Stomach (tissue), 9 donors: ENCODE results near the gene NGB. TPM values are rescaled to one million over a fixed set of nuclear protein-coding genes. Genes with fewer than 3 reads are reported as not detected.

ENCODE experiments used
- DNase-seq, 2 donors: peaks; one replicate each; pipeline versions ENCODE4 v3.0.0 to v3.0.0-alpha.2; 2013 to 2019
- H3K27ac ChIP-seq, 5 donors: fragments of 200-600 bp in 4 of 5; sonication (generic) in 4 of 5; one replicate each; pipeline ENCODE4 v1.5.1; 2013 to 2019; ENCODE audit warnings: mild to moderate bottlenecking in 1 of 5, moderate library complexity in 1 of 5
- H3K27me3 ChIP-seq, 3 donors: fragments of 200-600 bp; sonication (generic); one replicate each; pipeline ENCODE4 v1.5.1; 2017 to 2019; ENCODE audit warnings: mixed run types in 1 of 3
- H3K36me3 ChIP-seq, 4 donors: fragments of 200-600 bp; sonication (generic); 1 replicate in 3 of 4; 2 replicates in 1 of 4; pipeline ENCODE4 v1.5.1; 2016 to 2019
- H3K4me1 ChIP-seq, 4 donors: fragments of 200-600 bp; sonication (generic); one replicate each; pipeline ENCODE4 v1.5.1; 2016 to 2019
- H3K4me3 ChIP-seq, 4 donors: fragments of 200-600 bp; sonication (generic) in 3 of 4; one replicate each; pipeline ENCODE4 v1.5.1; 2016 to 2019; ENCODE audit warnings: mild to moderate bottlenecking in 1 of 4
- H3K9me3 ChIP-seq, 4 donors: fragments of 200-600 bp; sonication (generic); one replicate each; pipeline ENCODE4 v1.5.1; 2016 to 2019
- CTCF ChIP-seq, 7 experiments: fragments of 450-650 bp in 4 of 7; fragments of 200-600 bp in 3 of 7; sonication (generic) in 3 of 7; IDR thresholded peaks; one replicate each; pipeline ENCODE4 v1.5.1; 2016 to 2019; ENCODE audit warnings: antibody characterized with exemption in 7 of 7, control low read depth in 2 of 7, mild to moderate bottlenecking in 1 of 7
- EP300 ChIP-seq: sonication (generic); formaldehyde crosslinking; IDR thresholded peaks from one replicate; pipeline ENCODE4 v1.6.1; 2017; ENCODE audit warnings: antibody characterized with exemption
- POLR2A ChIP-seq, 4 donors: fragments of 450-650 bp; IDR thresholded peaks; one replicate each; pipeline ENCODE4 v1.6.1; 2016; ENCODE audit warnings: antibody characterized with exemption in 4 of 4, control low read depth in 2 of 4, mild to moderate bottlenecking in 1 of 4, moderate library complexity in 1 of 4
- POLR2AphosphoS5 ChIP-seq, 3 donors: sonication (generic); formaldehyde crosslinking; IDR thresholded peaks; one replicate each; pipeline ENCODE4 v1.6.1; 2016; ENCODE audit warnings: antibody characterized with exemption in 3 of 3
- WGBS, 5 donors: extraction: QIAGEN DNeasy Blood & Tissue Kit in 3 of 5; methylation state at CpG; one replicate each; pipeline versions ENCODE4 v1.1.5 to v1.1.7; 2013 to 2018; 5-methylcytosine and 5-hydroxymethylcytosine counted together
- intact Hi-C: fragments of 100-400 bp; cut with DNase I; formaldehyde crosslinking; loops from one replicate; pipeline ENCODE4 v1.15.1; 2023; ENCODE audit warnings: low total_unique reads
- polyA plus RNA-seq, 3 donors: library from polyadenylated mRNA; stranded (reverse); fragments of 200-250 nt; gene quantifications; one replicate each; pipeline ENCODE4 v1.2.3, GENCODE V29; 2013
- total RNA-seq, 5 donors: library from RNA; depleted of rRNA; stranded (reverse); fragments of >200 nt; gene quantifications; one replicate each; pipeline versions ENCODE4 v1.1.0 to v1.2.3, GENCODE V29; 2014 to 2016
- donor health status: healthy with polysubstance abuse.
- donor health status: Bipolar disorder and iron deficiency.
- donor health status: healthy.

Gene NGB
- total and polyA plus RNA-seq, 8 donors = 0.18 to 47.2 (median 1.8) TPM; not detected in 3

GRCh38 chr14:77264466-77265186 lies 6.4 kb downstream of the NGB start:
- no peak for DNase-seq
- Histone ChIP-seq H3K36me3 (no peaks in the 10 kb centered on the region), H3K9me3 (peaks cover 0 to 17% (median 14%) of the 10 kb centered on the region in 4 donors), H3K27ac (no peak overlapping the region), H3K4me3 (no peak overlapping the region), H3K4me1 (no peaks in the 10 kb centered on the region), H3K27me3 (peaks cover 0 to 49% (median 15%) of the 10 kb centered on the region in 3 donors)
- 76 to 81% (median 79%) methylated on average over 9 to 16 of the region's 16 CpGs for WGBS, 5 donors
- TF ChIP-seq POLR2AphosphoS5 (IDR thresholded peaks at IDR 0.05) (no peak), CTCF (IDR thresholded peaks at IDR 0.05) (no peak), EP300 (no peak), POLR2A (IDR thresholded peaks at IDR 0.05) (no peak)
- intact Hi-C loops = no loop called here

GRCh38 chr14:77260631-77261030 lies 10.4 kb downstream of the NGB start:
- H3K27ac ChIP-seq = no peak overlapping the region
- WGBS, 5 donors = 32 to 37% (median 36%) methylated on average over 7 to 10 of the region's 10 CpGs
- TF ChIP-seq EP300 = no peak
- TF ChIP-seq CTCF (IDR thresholded peaks at IDR 0.05) = no peak
- no peak for TF ChIP-seq POLR2A (IDR thresholded peaks at IDR 0.05)
- no peak for TF ChIP-seq POLR2AphosphoS5 (IDR thresholded peaks at IDR 0.05)
- no peaks in the 10 kb centered on the region for H3K9me3 ChIP-seq
- no peaks in the 10 kb centered on the region for H3K4me1 ChIP-seq
- intact Hi-C loops = no loop called here
- H3K4me3 ChIP-seq = no peak overlapping the region
- DNase-seq = peak in 1 of 2 donors; percentile 62
- H3K27me3 ChIP-seq = peaks cover 0 to 38% (median 3%) of the 10 kb centered on the region in 3 donors
- no peaks in the 10 kb centered on the region for H3K36me3 ChIP-seq

GRCh38 chr14:77260199-77260598 lies 10.8 kb downstream of the NGB start:
- TF ChIP-seq POLR2AphosphoS5 (IDR thresholded peaks at IDR 0.05) (no peak), CTCF (IDR thresholded peaks at IDR 0.05) (no peak), EP300 (no peak), POLR2A (IDR thresholded peaks at IDR 0.05) (no peak)
- intact Hi-C loops = no loop called here
- Histone ChIP-seq H3K36me3 (no peaks in the 10 kb centered on the region), H3K27ac (no peak overlapping the region), H3K27me3 (peaks cover 0 to 38% (median 3%) of the 10 kb centered on the region in 3 donors), H3K9me3 (no peaks in the 10 kb centered on the region), H3K4me3 (no peak overlapping the region), H3K4me1 (no peaks in the 10 kb centered on the region)
- DNase-seq = no peak
- WGBS, 5 donors = 78 to 90% (median 86%) methylated on average over 10 to 11 of the region's 11 CpGs

GRCh38 chr14:77259025-77259715 lies 11.8 kb downstream of the NGB start:
- Histone ChIP-seq H3K27me3 (peaks cover 0 to 38% (median 3%) of the 10 kb centered on the region in 3 donors), H3K36me3 (no peaks in the 10 kb centered on the region), H3K4me3 (no peak overlapping the region), H3K27ac (no peak overlapping the region), H3K9me3 (no peaks in the 10 kb centered on the region), H3K4me1 (no peaks in the 10 kb centered on the region)
- TF ChIP-seq EP300 (no peak), POLR2AphosphoS5 (IDR thresholded peaks at IDR 0.05) (no peak), POLR2A (IDR thresholded peaks at IDR 0.05) (no peak), CTCF (IDR thresholded peaks at IDR 0.05) (no peak)
- WGBS, 5 donors = 37 to 58% (median 46%) methylated on average over 11 of the region's 11 CpGs
- DNase-seq = no peak
- intact Hi-C loops = no loop called here
